K562 (cell line): ENCODE results near the gene EIF1. TPM values are rescaled to one million over a fixed set of nuclear protein-coding genes. Genes with fewer than 3 reads are reported as not detected.

Experiments
- ATAC-seq: fragments of 200-7000 bp; cut with Tn5 transposase; 3 replicates; pipeline ENCODE4 v1.9.1; 2020; ENCODE audit warnings: moderate library complexity
- BruUV-seq: library from RNA; stranded (reverse); fragments of 400-500 nt; replicated peaks from 2 replicates; lab custom pipeline; 2021; lab: Mats Ljungman, UMichigan
- CTCF ChIA-PET: fragments of 300-600 bp; formaldehyde crosslinking; extraction: SDS; loops from one replicate; lab custom pipeline; 2021; ENCODE audit warnings: low intra/inter-chr PET ratio; lab: Yijun Ruan, JAX
- POLR2A ChIA-PET: fragments of 300-600, 350-650 bp; sonication (Branson Sonifier 250); formaldehyde crosslinking; extraction: SDS; loops from one replicate; lab custom pipeline; 2021; ENCODE audit warnings: antibody characterized with exemption, inconsistent platforms; lab: Yijun Ruan, JAX
- DNase-seq, 4 experiments: peaks; one replicate each; pipeline versions ENCODE4 v3.0.0 to v3.0.0-alpha.2; 2011 to 2018; ENCODE audit warnings: low spot score in 3 of 4, mixed read lengths in 3 of 4; ENCODE audit errors: extremely low read depth in 1 of 4
- FAIRE-seq: peaks from 2 replicates; lab custom pipeline; 2011; peaks lifted over from hg19 to GRCh38; lab: Jason Lieb, UNC
- H2AFZ ChIP-seq: 2 replicates; pipeline ENCODE4 v1.6.0; 2011; ENCODE audit warnings: low read depth, low read length, control low read depth, inconsistent platforms
- H3K27ac ChIP-seq: fragments of 200-600 bp; 3 replicates; pipeline ENCODE4 v1.8.0; 2011; ENCODE audit warnings: low read depth, mild to moderate bottlenecking, control low read depth, inconsistent platforms, low read length, moderate library complexity, mixed read lengths; ENCODE audit errors: extremely low read depth
- H3K27me3 ChIP-seq, 2 experiments: fragments of 300-600 bp in 1 of 2; 2 replicates in 1 of 2; 3 replicates in 1 of 2; pipeline versions ENCODE4 v1.6.0 to v1.8.0; 2011; ENCODE audit warnings: inconsistent platforms in 2 of 2, low read length in 2 of 2, mild to moderate bottlenecking in 1 of 2, mixed read lengths in 1 of 2, moderate library complexity in 1 of 2; ENCODE audit not compliant: control insufficient read depth in 2 of 2, insufficient read depth in 2 of 2
- H3K36me3 ChIP-seq: fragments of 300-600 bp; 3 replicates; pipeline ENCODE4 v1.8.0; 2011; ENCODE audit warnings: mild to moderate bottlenecking, low read length, inconsistent platforms; ENCODE audit not compliant: control insufficient read depth, insufficient read depth
- H3K4me1 ChIP-seq, 2 experiments: fragments of 200-600 bp in 1 of 2; replicated peaks in 1 of 2; 2 replicates in 1 of 2; 3 replicates in 1 of 2; pipeline versions ENCODE4 v1.5.1 to v1.8.0; 2011; ENCODE audit warnings: inconsistent platforms in 2 of 2, low read length in 2 of 2, mild to moderate bottlenecking in 1 of 2, mixed read lengths in 1 of 2, moderate library complexity in 1 of 2; ENCODE audit not compliant: control insufficient read depth in 2 of 2, insufficient read depth in 2 of 2
- H3K4me2 ChIP-seq: 2 replicates; pipeline ENCODE4 v1.6.1; 2011; ENCODE audit warnings: low read length, control low read depth, inconsistent platforms, mixed read lengths; ENCODE audit not compliant: insufficient read depth
- H3K4me3 ChIP-seq: fragments of 200-600 bp; sonication (generic), shearing (Covaris generic); 2 replicates; pipeline ENCODE4 v1.5.1; 2016; ENCODE audit warnings: control low read depth, inconsistent platforms
- H3K79me2 ChIP-seq: fragments of 200-600 bp; 3 replicates; pipeline ENCODE4 v1.8.0; 2011; ENCODE audit warnings: low read length, inconsistent platforms; ENCODE audit not compliant: control insufficient read depth, insufficient read depth
- H3K9ac ChIP-seq, 2 experiments: 2 replicates each; pipeline versions ENCODE4 v1.6.0 to v1.6.1; 2011; ENCODE audit warnings: low read depth in 2 of 2, low read length in 2 of 2, control low read depth in 1 of 2, inconsistent platforms in 1 of 2, mild to moderate bottlenecking in 1 of 2, mixed read lengths in 1 of 2; ENCODE audit not compliant: insufficient read depth in 1 of 2
- H3K9me1 ChIP-seq: one replicate; pipeline ENCODE4 v1.6.0; 2011; ENCODE audit warnings: inconsistent platforms, mild to moderate bottlenecking, low read length, moderate library complexity; ENCODE audit not compliant: control insufficient read depth, insufficient read depth
- H3K9me3 ChIP-seq: replicated peaks from 2 replicates; pipeline ENCODE4 v1.5.1; 2011; ENCODE audit warnings: low read depth, low read length, inconsistent platforms; ENCODE audit not compliant: control insufficient read depth, insufficient read depth
- H4K20me1 ChIP-seq: replicated peaks from 2 replicates; pipeline ENCODE4 v1.6.1; 2011; ENCODE audit warnings: low read length, inconsistent platforms, mixed read lengths; ENCODE audit not compliant: control insufficient read depth, insufficient read depth
- NFXL1 ChIP-seq: fragments of 450-650 bp; formaldehyde crosslinking; IDR thresholded peaks from 2 replicates; pipeline ENCODE4 v1.4.0; 2021; ENCODE audit warnings: mild to moderate bottlenecking
- RBM34 ChIP-seq: fragments of 200-400 bp; formaldehyde crosslinking; IDR thresholded peaks from 2 replicates; pipeline ENCODE4 v1.6.1; 2018; ENCODE audit warnings: low read length, borderline replicate concordance; ENCODE audit not compliant: insufficient read depth
- TRIM28 ChIP-seq: fragments of 450-650 bp; IDR thresholded peaks from 2 replicates; pipeline ENCODE4 v1.6.1; 2017
- ZKSCAN1 ChIP-seq: fragments of 150-350 bp; IDR thresholded peaks from 2 replicates; pipeline ENCODE4 v1.6.1; 2016; ENCODE audit warnings: low read depth, low read length
- WGBS: fragments of 100-300 bp; shearing (Covaris generic); methylation state at CpG from one replicate; pipeline ENCODE4 v1.1.6; 2016; ENCODE audit warnings: low coverage, mixed read lengths; ENCODE audit not compliant: insufficient coverage; ENCODE audit errors: missing lambda C conversion rate; 5-methylcytosine and 5-hydroxymethylcytosine counted together
- in situ Hi-C: fragments of 300-500 bp; cut with MboI; formaldehyde crosslinking; loops from 4 replicates; pipeline ENCODE4 v1.15.0; 2018; ENCODE audit warnings: inconsistent platforms, mixed read lengths
- intact Hi-C: fragments of 100-400 bp; cut with micrococcal nuclease; formaldehyde crosslinking; loops from 2 replicates; pipeline ENCODE4 v1.14.2; 2022
- polyA plus RNA-seq, 8 experiments: library from polyadenylated mRNA; depleted of rRNA in 4 of 8; stranded (reverse) in 5 of 8; unstranded in 3 of 8; fragments of >200 nt; fragmentation: Nextera tagmentation in 2 of 8; fragmentation: Illumina TruSeq in 1 of 8; extraction: Ambion mirVana in 2 of 8; extraction: Trizol in 1 of 8; gene quantifications; 2 replicates each; pipeline versions ENCODE4 v1.2.1 to v1.2.3, GENCODE V29; 2011 to 2014; ENCODE audit warnings: inconsistent platforms in 1 of 8, missing spikeins in 1 of 8
- total RNA-seq, 7 experiments: library from RNA; depleted of rRNA in 6 of 7; stranded (reverse); fragments of >200 nt in 6 of 7; fragmentation: Illumina TruSeq in 2 of 7; extraction: Trizol in 2 of 7; gene quantifications; 2 replicates each; pipeline versions ENCODE4 v1.2.1 to v1.2.3, GENCODE V29; 2011 to 2021; ENCODE audit warnings: low replicate concordance in 1 of 7

The EIF1 gene
- total and polyA plus RNA-seq, 9 of the 15 experiments (the other 6 are each of a cell fraction or from before 2014, with no cell fraction given), result 67.0 to 1,204 (median 320) TPM

DNA sequence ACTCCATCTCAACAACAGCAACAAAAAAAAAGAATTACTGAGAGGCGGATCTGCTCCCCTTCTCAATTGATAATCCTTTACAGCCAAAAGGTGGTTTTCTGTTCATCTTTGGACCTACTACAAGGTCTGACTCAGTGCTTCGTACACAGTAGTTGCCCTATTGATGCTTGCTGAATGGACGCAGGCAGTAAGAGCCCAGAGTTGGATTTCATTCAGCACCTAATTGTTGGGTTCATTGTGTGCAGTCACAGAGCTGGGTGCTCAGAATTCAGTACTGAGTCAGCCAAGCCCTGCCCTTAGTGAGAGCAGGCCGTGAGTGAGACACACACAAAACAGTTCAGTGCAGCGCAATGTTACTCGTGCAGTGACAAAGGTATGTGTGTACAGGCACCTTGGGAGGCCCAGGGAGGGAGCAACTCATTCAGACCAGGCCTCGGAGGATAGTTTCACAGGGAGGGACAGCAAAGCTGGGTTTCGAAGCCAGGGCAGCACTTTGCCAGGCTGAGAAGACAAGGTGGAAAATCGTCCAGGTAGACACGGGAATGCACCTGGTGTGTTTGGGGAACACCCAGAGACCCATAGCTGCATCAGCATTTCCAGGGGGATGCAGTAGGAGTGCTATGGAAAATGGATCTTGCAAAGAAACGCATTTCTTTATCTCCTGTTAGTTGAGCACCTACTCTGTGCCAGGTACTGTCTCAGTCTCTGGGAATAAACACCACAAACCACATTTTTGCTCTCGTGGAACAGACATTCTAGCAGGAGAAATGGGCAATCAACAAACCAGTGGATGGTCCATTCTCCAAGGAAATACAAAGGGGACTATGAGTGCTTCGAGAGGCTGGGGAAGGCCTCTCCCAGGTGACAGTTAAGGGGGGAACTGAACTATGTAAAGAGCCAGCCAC is 46.2 kb upstream of the EIF1 start:
- BruUV-seq, result no TSS peak
- intact Hi-C loops, result no loop called here

More for the DNA sequence above, 46.2 kb upstream of the EIF1 start:
- H3K9ac ChIP-seq, result no peak overlapping the region
- H4K20me1 ChIP-seq, result no peaks in the 10 kb centered on the region
- no peaks in the 10 kb centered on the region for H3K9me3 ChIP-seq
- H3K4me2 ChIP-seq, result no peak overlapping the region
- no peak overlapping the region for H2AFZ ChIP-seq
- no peak overlapping the region for H3K4me3 ChIP-seq
- TF ChIP-seq RBM34 (no peak), TRIM28 (no peak), ZKSCAN1 (0 out of 2 replicates have a peak, but pooled peaks have one; percentile 20), NFXL1 (CRISPR knock-in tag) (no peak)
- CTCF ChIA-PET, result interaction anchor here (0.6 kb wide), 1 partner anchor 24 kb away, joined by 3 read pairs; no protein-coding TSS in a partner anchor
- POLR2A ChIA-PET, result interaction anchor here (1.0 kb wide), 1 partner anchor 21 kb away, joined by 3 read pairs; no protein-coding TSS in a partner anchor
- no peak overlapping the region for H3K27ac ChIP-seq
- no peak for FAIRE-seq
- no peaks in the 10 kb centered on the region for H3K79me2 ChIP-seq
- H3K36me3 ChIP-seq, result no peaks in the 10 kb centered on the region
- H3K9me1 ChIP-seq, result no peaks in the 10 kb centered on the region
- 30% methylated on average over 13 of the region's 13 CpGs for WGBS
- H3K4me1 ChIP-seq, result peaks cover 6 to 11% of the 10 kb centered on the region in 2 experiments; a peak in 4 of 5 replicates
- no peak for ATAC-seq
- in situ Hi-C loops, result loop anchor here (5.0 kb wide), 1 partner anchor 90 kb away; no protein-coding TSS in a partner anchor
- no peak for DNase-seq
- peaks cover 0 to 12% of the 10 kb centered on the region in 2 experiments; a peak in 2 of 5 replicates for H3K27me3 ChIP-seq
